Neural cell (in vitro differentiated cells): Measurements from ENCODE around the gene CHRD. TPM values are rescaled to one million over a fixed set of nuclear protein-coding genes. Genes with fewer than 3 reads are reported as not detected.

Source experiments
- H2AFZ ChIP-seq: fragments of 200-600, 300-800 bp; sonication (generic), shearing (Covaris generic); 2 replicates; pipeline ENCODE4 v1.6.0; 2014; ENCODE audit warnings: low read depth, mild to moderate bottlenecking, antibody characterized with exemption, low read length, moderate library complexity
- H3F3A ChIP-seq: fragments of 200-600 bp; shearing (Covaris generic); 2 replicates; pipeline ENCODE4 v1.6.1; 2016; ENCODE audit warnings: mild to moderate bottlenecking, moderate library complexity, mixed read lengths, antibody characterized with exemption, low read length; ENCODE audit not compliant: insufficient read depth, poor library complexity, severe bottlenecking
- H3K27ac ChIP-seq: fragments of 200-600, 300-800 bp; sonication (generic), shearing (Covaris generic); 2 replicates; pipeline ENCODE4 v1.5.1; 2014; ENCODE audit warnings: mild to moderate bottlenecking, low read length, moderate library complexity
- H3K27me3 ChIP-seq: fragments of 300-800, 200-600 bp; sonication (generic), shearing (Covaris generic); 2 replicates; pipeline ENCODE4 v1.6.0; 2014; ENCODE audit warnings: mild to moderate bottlenecking, low read depth, low read length, moderate library complexity; ENCODE audit not compliant: insufficient read depth
- H3K36me3 ChIP-seq: fragments of 300-800, 200-600 bp; sonication (generic), shearing (Covaris generic); 2 replicates; pipeline ENCODE4 v1.5.1; 2014; ENCODE audit warnings: mild to moderate bottlenecking, antibody characterized with exemption, low read length, moderate library complexity; ENCODE audit not compliant: insufficient read depth
- H3K4me2 ChIP-seq: fragments of 300-800, 200-600 bp; sonication (generic), shearing (Covaris generic); 2 replicates; pipeline ENCODE4 v1.6.0; 2014; ENCODE audit warnings: mild to moderate bottlenecking, low read length
- H3K4me3 ChIP-seq: fragments of 300-800, 200-600 bp; sonication (generic), shearing (Covaris generic); 2 replicates; pipeline ENCODE4 v1.5.1; 2014; ENCODE audit warnings: mild to moderate bottlenecking, low read length, moderate library complexity
- H3K79me2 ChIP-seq: fragments of 200-600 bp; shearing (Covaris generic); replicated peaks from 2 replicates; pipeline ENCODE4 v1.6.0; 2014; ENCODE audit warnings: mild to moderate bottlenecking, low read length, moderate library complexity; ENCODE audit not compliant: insufficient read depth
- H3K9ac ChIP-seq: fragments of 300-800, 200-600 bp; sonication (generic), shearing (Covaris generic); 2 replicates; pipeline ENCODE4 v1.6.1; 2016; ENCODE audit warnings: mild to moderate bottlenecking, low read length, mixed read lengths
- H3K9me2 ChIP-seq: fragments of 200-600 bp; shearing (Covaris generic); 2 replicates; pipeline ENCODE4 v1.6.1; 2016; ENCODE audit warnings: mild to moderate bottlenecking, low read length, mixed read lengths; ENCODE audit not compliant: insufficient read depth
- H3K9me3 ChIP-seq: fragments of 200-600, 300-800 bp; sonication (generic), shearing (Covaris generic); 2 replicates; pipeline ENCODE4 v1.6.1; 2016; ENCODE audit warnings: mild to moderate bottlenecking, mixed run types, low read length, moderate library complexity, mixed read lengths
- H4K20me1 ChIP-seq: fragments of 200-600 bp; shearing (Covaris generic); 2 replicates; pipeline ENCODE4 v1.6.1; 2016; ENCODE audit warnings: mild to moderate bottlenecking, mixed run types; ENCODE audit not compliant: insufficient read depth
- EP300 ChIP-seq: fragments of 450-650 bp; conservative IDR thresholded peaks from 2 replicates; pipeline ENCODE4 v1.6.1; 2014; ENCODE audit warnings: antibody characterized with exemption, mild to moderate bottlenecking, moderate library complexity; ENCODE audit not compliant: poor library complexity, severe bottlenecking
- EZH2 ChIP-seq: fragments of 200-600, 300-800 bp; shearing (Covaris generic), sonication (generic); IDR thresholded peaks from 2 replicates; pipeline ENCODE4 v1.6.1; 2014; ENCODE audit warnings: antibody characterized with exemption, low read length, borderline replicate concordance, mild to moderate bottlenecking; ENCODE audit not compliant: insufficient read depth, poor library complexity, severe bottlenecking
- MXI1 ChIP-seq: fragments of 450-650 bp; conservative IDR thresholded peaks from 2 replicates; pipeline ENCODE4 v1.6.1; 2014; ENCODE audit warnings: antibody characterized with exemption, mild to moderate bottlenecking; ENCODE audit not compliant: poor library complexity, severe bottlenecking
- POLR2AphosphoS5 ChIP-seq: IDR thresholded peaks from 2 replicates; pipeline ENCODE4 v1.6.1; 2012
- RAD21 ChIP-seq: fragments of 450-650 bp; conservative IDR thresholded peaks from 2 replicates; pipeline ENCODE4 v1.6.1; 2014; ENCODE audit warnings: antibody characterized with exemption, mild to moderate bottlenecking, moderate library complexity
- SMC3 ChIP-seq: fragments of 450-650 bp; conservative IDR thresholded peaks from 2 replicates; pipeline ENCODE4 v1.6.1; 2014; ENCODE audit warnings: antibody characterized with exemption, mild to moderate bottlenecking, moderate library complexity; ENCODE audit not compliant: poor library complexity
- TAF1 ChIP-seq: IDR thresholded peaks from 2 replicates; pipeline ENCODE4 v1.6.1; 2012; ENCODE audit warnings: low read depth
- polyA plus RNA-seq: library from polyadenylated mRNA; depleted of rRNA; stranded (reverse); fragments of >200 nt; gene quantifications from 2 replicates; pipeline ENCODE4 v1.2.3, GENCODE V29; 2014
- TF ChIP-seq, protein P1 (sequence below): fragments of 450-650 bp; IDR thresholded peaks from 2 replicates; pipeline ENCODE4 v1.5.1; 2014; ENCODE audit warnings: antibody characterized with exemption, mild to moderate bottlenecking, moderate library complexity; ENCODE audit not compliant: poor library complexity, severe bottlenecking
- TF ChIP-seq, protein P2 (sequence below): IDR thresholded peaks from 2 replicates; pipeline ENCODE4 v1.6.1; 2012; ENCODE audit warnings: borderline replicate concordance

The CHRD gene
- polyA plus RNA-seq, 1 donor from 2014 or later = 2.9 TPM

DNA sequence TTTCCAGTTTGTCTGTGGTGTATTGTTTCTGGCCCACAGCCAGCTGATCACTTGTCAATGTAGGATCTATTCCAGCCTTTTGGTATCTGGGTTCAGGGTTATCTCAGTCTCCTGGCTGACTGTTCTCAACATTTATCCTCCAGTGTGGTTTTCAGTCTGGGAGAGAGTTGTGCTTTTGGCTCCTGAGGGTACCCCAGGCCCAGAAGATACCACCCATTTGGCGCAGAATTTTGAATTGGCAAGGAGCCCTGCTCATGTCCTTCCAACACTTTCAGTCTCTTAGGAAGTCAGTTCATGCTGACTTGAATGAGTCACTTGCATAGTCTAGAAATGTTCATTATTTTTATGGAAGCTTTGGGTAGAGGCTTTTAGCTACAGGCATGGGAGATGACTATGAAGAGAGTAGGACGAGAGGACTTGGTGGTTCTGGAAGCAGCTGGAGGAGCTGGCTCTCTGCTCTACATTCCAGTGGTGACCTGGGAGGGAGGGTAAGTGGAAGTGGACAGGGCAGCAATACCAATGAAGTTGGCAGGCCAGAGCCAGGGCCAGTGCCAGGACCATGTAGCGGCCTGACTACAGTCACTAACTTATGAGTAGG lies 11.2 kb upstream of the CHRD start:
- H3K4me2 ChIP-seq = no peak overlapping the region

DNA sequence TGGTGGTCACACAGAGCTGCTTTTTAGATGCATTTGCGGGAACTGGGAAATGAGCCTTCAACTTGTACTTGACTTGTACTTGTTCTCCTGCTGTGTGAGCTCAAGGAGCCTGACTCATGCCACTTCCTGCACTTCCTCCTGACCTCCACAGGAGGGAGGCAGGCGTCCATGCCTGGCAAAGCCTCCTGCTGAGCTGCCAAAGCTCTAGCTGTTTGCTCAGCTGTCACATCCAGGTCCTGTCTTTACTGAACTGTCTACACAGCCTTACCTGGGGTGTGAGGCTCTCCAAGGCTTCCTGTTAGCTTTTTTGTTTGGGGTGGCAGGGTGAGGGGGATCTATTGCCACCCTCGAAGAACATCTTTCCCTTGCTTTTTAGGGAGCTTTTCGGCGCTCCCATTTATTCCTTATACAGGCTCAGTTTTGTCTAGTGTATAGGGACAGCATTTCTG lies 8.3 kb upstream of the CHRD start:
- TF ChIP-seq SMC3 (peak; percentile 99), RAD21 (peak; percentile 100), POLR2AphosphoS5 (peak; percentile 32), EZH2 (no peak), MXI1 (no peak), EP300 (peak; percentile 73)
- TF ChIP-seq, protein P1, sequence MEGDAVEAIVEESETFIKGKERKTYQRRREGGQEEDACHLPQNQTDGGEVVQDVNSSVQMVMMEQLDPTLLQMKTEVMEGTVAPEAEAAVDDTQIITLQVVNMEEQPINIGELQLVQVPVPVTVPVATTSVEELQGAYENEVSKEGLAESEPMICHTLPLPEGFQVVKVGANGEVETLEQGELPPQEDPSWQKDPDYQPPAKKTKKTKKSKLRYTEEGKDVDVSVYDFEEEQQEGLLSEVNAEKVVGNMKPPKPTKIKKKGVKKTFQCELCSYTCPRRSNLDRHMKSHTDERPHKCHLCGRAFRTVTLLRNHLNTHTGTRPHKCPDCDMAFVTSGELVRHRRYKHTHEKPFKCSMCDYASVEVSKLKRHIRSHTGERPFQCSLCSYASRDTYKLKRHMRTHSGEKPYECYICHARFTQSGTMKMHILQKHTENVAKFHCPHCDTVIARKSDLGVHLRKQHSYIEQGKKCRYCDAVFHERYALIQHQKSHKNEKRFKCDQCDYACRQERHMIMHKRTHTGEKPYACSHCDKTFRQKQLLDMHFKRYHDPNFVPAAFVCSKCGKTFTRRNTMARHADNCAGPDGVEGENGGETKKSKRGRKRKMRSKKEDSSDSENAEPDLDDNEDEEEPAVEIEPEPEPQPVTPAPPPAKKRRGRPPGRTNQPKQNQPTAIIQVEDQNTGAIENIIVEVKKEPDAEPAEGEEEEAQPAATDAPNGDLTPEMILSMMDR = peak; percentile 98
- Histone ChIP-seq H3K27ac (no peak overlapping the region), H3K27me3 (no peaks in the 10 kb centered on the region), H3K9ac (no peak overlapping the region), H4K20me1 (no peaks in the 10 kb centered on the region), H3F3A (no peaks in the 10 kb centered on the region), H3K9me3 (no peaks in the 10 kb centered on the region), H3K36me3 (peaks cover 5% of the 10 kb centered on the region), H3K4me3 (no peak overlapping the region), H3K79me2 (no peaks in the 10 kb centered on the region), H3K4me2 (no peak overlapping the region), H3K9me2 (no peaks in the 10 kb centered on the region), H2AFZ (no peak overlapping the region)

More for the DNA sequence above, 11.2 kb upstream of the CHRD start:
- Histone ChIP-seq H3K27ac (no peak overlapping the region), H3K9me2 (no peaks in the 10 kb centered on the region), H3K36me3 (peaks cover 5% of the 10 kb centered on the region), H3K9ac (no peak overlapping the region), H3K4me3 (no peak overlapping the region), H3K9me3 (no peaks in the 10 kb centered on the region), H3F3A (no peaks in the 10 kb centered on the region), H4K20me1 (no peaks in the 10 kb centered on the region), H3K79me2 (peaks cover 5% of the 10 kb centered on the region), H3K27me3 (no peaks in the 10 kb centered on the region), H2AFZ (no peak overlapping the region)
- TF ChIP-seq SMC3 (no peak), RAD21 (no peak), EZH2 (no peak), POLR2AphosphoS5 (no peak), TAF1 (no peak), MXI1 (no peak), EP300 (no peak)
- TF ChIP-seq, protein P2, sequence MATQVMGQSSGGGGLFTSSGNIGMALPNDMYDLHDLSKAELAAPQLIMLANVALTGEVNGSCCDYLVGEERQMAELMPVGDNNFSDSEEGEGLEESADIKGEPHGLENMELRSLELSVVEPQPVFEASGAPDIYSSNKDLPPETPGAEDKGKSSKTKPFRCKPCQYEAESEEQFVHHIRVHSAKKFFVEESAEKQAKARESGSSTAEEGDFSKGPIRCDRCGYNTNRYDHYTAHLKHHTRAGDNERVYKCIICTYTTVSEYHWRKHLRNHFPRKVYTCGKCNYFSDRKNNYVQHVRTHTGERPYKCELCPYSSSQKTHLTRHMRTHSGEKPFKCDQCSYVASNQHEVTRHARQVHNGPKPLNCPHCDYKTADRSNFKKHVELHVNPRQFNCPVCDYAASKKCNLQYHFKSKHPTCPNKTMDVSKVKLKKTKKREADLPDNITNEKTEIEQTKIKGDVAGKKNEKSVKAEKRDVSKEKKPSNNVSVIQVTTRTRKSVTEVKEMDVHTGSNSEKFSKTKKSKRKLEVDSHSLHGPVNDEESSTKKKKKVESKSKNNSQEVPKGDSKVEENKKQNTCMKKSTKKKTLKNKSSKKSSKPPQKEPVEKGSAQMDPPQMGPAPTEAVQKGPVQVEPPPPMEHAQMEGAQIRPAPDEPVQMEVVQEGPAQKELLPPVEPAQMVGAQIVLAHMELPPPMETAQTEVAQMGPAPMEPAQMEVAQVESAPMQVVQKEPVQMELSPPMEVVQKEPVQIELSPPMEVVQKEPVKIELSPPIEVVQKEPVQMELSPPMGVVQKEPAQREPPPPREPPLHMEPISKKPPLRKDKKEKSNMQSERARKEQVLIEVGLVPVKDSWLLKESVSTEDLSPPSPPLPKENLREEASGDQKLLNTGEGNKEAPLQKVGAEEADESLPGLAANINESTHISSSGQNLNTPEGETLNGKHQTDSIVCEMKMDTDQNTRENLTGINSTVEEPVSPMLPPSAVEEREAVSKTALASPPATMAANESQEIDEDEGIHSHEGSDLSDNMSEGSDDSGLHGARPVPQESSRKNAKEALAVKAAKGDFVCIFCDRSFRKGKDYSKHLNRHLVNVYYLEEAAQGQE = no peak
- TF ChIP-seq, protein P1 = no peak
